Chondrocyte (in vitro differentiated cells): Measurements from ENCODE around the gene TMEM204. TPM values are rescaled to one million over a fixed set of nuclear protein-coding genes. Genes with fewer than 3 reads are reported as not detected.

Source experiments
- DNase-seq: peaks from one replicate; pipeline ENCODE4 v3.0.0; 2021; ENCODE audit warnings: mixed read lengths, low spot score
- H3K27ac Mint-ChIP-seq: one replicate; pipeline ENCODE4 v1.8.0; 2021; ENCODE audit warnings: mild to moderate bottlenecking, moderate library complexity, mixed read lengths; ENCODE audit not compliant: unreplicated experiment
- H3K27me3 Mint-ChIP-seq: 2 replicates; pipeline ENCODE4 v1.8.0; 2021; ENCODE audit warnings: low read depth, mixed read lengths
- H3K36me3 Mint-ChIP-seq: 2 replicates; pipeline ENCODE4 v1.8.0; 2021; ENCODE audit warnings: low read depth, mixed read lengths
- H3K4me1 Mint-ChIP-seq: 2 replicates; pipeline ENCODE4 v1.8.0; 2021; ENCODE audit warnings: low read depth, mild to moderate bottlenecking, mixed read lengths
- H3K4me3 Mint-ChIP-seq: one replicate; pipeline ENCODE4 v1.8.0; 2021; ENCODE audit warnings: mild to moderate bottlenecking, moderate library complexity, mixed read lengths; ENCODE audit not compliant: unreplicated experiment
- H3K9me3 Mint-ChIP-seq: 2 replicates; pipeline ENCODE4 v1.8.0; 2021; ENCODE audit warnings: low read depth, mixed read lengths
- total RNA-seq: library from RNA; stranded (reverse); gene quantifications from 3 replicates; pipeline ENCODE4 v1.2.1, GENCODE V29; 2021
- TF ChIP-seq, protein P1 (sequence below): fragments of 200-600 bp; sonication (generic); IDR thresholded peaks from 2 replicates; pipeline ENCODE4 v1.5.0; 2021; ENCODE audit warnings: antibody characterized with exemption, mild to moderate bottlenecking, moderate library complexity

The TMEM204 gene
- total RNA-seq, 1 donor from 2014 or later = 8.4 TPM

DNA sequence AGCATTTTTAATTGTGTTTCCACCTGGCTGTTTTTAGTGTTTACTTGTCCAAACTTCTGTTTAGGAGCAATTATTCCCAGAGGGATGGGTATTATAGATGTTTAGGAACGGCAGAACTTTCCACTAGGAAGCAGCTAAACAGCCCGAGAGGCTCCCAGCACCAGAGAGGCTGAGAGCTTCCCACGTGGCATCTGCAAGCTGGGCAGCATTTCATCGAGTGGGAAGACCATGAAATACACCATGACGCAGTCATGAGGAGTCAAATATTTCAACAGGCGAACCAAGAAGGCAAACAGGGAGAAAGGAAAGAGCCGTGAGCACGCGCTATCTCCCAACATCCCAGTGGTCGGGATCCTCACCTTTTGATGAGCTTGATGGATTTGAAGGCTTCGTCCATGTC, 24.1 kb downstream of the TMEM204 start:
- no peaks in the 10 kb centered on the region for H3K9me3 Mint-ChIP-seq
- peaks cover 35% of the 10 kb centered on the region for H3K36me3 Mint-ChIP-seq
- H3K27ac Mint-ChIP-seq = no peak overlapping the region
- H3K27me3 Mint-ChIP-seq = no peaks in the 10 kb centered on the region
- no peaks in the 10 kb centered on the region for H3K4me1 Mint-ChIP-seq
- TF ChIP-seq, protein P1, sequence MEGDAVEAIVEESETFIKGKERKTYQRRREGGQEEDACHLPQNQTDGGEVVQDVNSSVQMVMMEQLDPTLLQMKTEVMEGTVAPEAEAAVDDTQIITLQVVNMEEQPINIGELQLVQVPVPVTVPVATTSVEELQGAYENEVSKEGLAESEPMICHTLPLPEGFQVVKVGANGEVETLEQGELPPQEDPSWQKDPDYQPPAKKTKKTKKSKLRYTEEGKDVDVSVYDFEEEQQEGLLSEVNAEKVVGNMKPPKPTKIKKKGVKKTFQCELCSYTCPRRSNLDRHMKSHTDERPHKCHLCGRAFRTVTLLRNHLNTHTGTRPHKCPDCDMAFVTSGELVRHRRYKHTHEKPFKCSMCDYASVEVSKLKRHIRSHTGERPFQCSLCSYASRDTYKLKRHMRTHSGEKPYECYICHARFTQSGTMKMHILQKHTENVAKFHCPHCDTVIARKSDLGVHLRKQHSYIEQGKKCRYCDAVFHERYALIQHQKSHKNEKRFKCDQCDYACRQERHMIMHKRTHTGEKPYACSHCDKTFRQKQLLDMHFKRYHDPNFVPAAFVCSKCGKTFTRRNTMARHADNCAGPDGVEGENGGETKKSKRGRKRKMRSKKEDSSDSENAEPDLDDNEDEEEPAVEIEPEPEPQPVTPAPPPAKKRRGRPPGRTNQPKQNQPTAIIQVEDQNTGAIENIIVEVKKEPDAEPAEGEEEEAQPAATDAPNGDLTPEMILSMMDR = no peak
- DNase-seq = no peak
- no peak overlapping the region for H3K4me3 Mint-ChIP-seq

GRCh38 chr16:1559446-1559975, 26.0 kb downstream of the TMEM204 start:
- Mint-ChIP-seq H3K27ac (no peak overlapping the region), H3K4me1 (no peaks in the 10 kb centered on the region), H3K4me3 (no peak overlapping the region), H3K27me3 (no peaks in the 10 kb centered on the region), H3K9me3 (no peaks in the 10 kb centered on the region), H3K36me3 (peaks cover 37% of the 10 kb centered on the region)
- TF ChIP-seq, protein P1 = no peak
- no peak for DNase-seq

GRCh38 chr16:1560153-1560552, 26.7 kb downstream of the TMEM204 start:
- no peaks in the 10 kb centered on the region for H3K9me3 Mint-ChIP-seq
- DNase-seq = no peak
- no peaks in the 10 kb centered on the region for H3K27me3 Mint-ChIP-seq
- no peaks in the 10 kb centered on the region for H3K4me1 Mint-ChIP-seq
- no peak overlapping the region for H3K4me3 Mint-ChIP-seq
- TF ChIP-seq, protein P1 = no peak
- H3K27ac Mint-ChIP-seq = no peak overlapping the region
- H3K36me3 Mint-ChIP-seq = peaks cover 37% of the 10 kb centered on the region

DNA sequence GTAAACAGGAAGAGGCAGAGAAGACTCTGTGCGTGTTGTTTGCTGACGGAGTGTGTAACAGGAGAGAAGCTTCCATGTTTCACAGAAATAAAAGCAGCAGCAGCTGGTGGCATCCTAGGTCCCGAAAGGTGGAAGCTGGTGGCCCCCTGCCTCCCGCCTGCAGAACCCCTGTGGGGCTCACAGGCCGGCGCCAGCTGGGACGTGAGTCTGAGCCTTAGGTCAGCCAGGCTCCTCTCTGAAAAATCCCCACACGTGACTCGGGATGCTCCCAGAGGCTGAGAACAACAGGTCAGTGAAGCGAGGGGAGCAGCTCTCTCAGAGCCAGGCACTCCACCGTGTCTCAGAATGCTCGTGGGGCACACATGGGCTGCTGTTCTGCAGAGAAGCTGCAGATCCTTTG, 27.4 kb downstream of the TMEM204 start:
- Mint-ChIP-seq H3K36me3 (peaks cover 35% of the 10 kb centered on the region), H3K4me3 (no peak overlapping the region), H3K9me3 (no peaks in the 10 kb centered on the region), H3K27ac (no peak overlapping the region), H3K27me3 (no peaks in the 10 kb centered on the region), H3K4me1 (no peaks in the 10 kb centered on the region)
- TF ChIP-seq, protein P1 = no peak
- no peak for DNase-seq

DNA sequence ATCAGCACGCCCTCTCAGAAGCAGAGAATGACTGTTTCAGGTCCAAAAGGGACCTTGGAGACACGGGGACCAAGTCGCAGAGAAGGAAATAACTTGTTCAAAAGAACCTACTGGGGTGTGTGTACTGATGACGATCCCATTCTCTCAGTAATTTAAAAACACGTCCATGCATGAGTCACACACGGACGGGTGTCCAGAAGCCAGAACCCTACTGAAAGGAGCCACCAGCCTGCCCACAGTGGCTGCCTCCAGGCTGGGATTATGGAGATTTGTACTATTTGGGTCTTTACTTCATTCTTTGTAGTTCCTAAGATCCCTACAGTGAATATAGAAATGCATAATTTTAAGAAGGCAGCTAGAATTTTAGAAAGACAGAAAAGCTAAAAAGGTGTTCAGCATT, 27.8 kb downstream of the TMEM204 start:
- Mint-ChIP-seq H3K4me3 (no peak overlapping the region), H3K4me1 (no peaks in the 10 kb centered on the region), H3K36me3 (peaks cover 35% of the 10 kb centered on the region), H3K9me3 (no peaks in the 10 kb centered on the region), H3K27me3 (no peaks in the 10 kb centered on the region), H3K27ac (no peak overlapping the region)
- no peak for DNase-seq
- TF ChIP-seq, protein P1 = no peak
